B cell (primary cell): ENCODE results near the gene SETBP1. TPM values are rescaled to one million over a fixed set of nuclear protein-coding genes. Genes with fewer than 3 reads are reported as not detected.

Experiments used
- ATAC-seq: fragments of 200-7000 bp; cut with Tn5 transposase; one replicate; pipeline ENCODE4 v1.10.0; 2021; ENCODE audit warnings: low read depth, mild to moderate bottlenecking, moderate number of reproducible peaks, moderate library complexity
- CTCF ChIA-PET: fragments of 350-600 bp; sonication (Branson Sonifier 250); formaldehyde crosslinking; loops from one replicate; lab custom pipeline; 2021; ENCODE audit warnings: antibody characterized with exemption, inconsistent platforms; lab: Charles Lee
- POLR2A ChIA-PET: fragments of 350-600 bp; sonication (Branson Sonifier 250); formaldehyde crosslinking; loops from one replicate; lab custom pipeline; 2021; ENCODE audit warnings: antibody characterized with exemption; lab: Charles Lee
- DNase-seq: peaks from one replicate; pipeline ENCODE4 v3.0.0; 2013
- H2AFZ ChIP-seq: 2 replicates; pipeline ENCODE4 v1.6.1; 2012; ENCODE audit warnings: mild to moderate bottlenecking, low read depth, low read length; ENCODE audit not compliant: insufficient read depth, poor library complexity, severe bottlenecking
- H3K27ac ChIP-seq, 2 donors: 1 replicate in 1 of 2; 2 replicates in 1 of 2; pipeline ENCODE4 v1.5.1; 2012 to 2013; ENCODE audit warnings: low read length in 2 of 2, mild to moderate bottlenecking in 2 of 2, moderate library complexity in 1 of 2
- H3K27me3 ChIP-seq, 4 experiments: fragments of 200-600 bp in 1 of 4; sonication (generic) in 1 of 4; replicated peaks in 1 of 4; 1 replicate in 2 of 4; 2 replicates in 2 of 4; pipeline versions ENCODE4 v1.6.1 to v1.7.0; 2013 to 2016; ENCODE audit warnings: low read length in 3 of 4, mild to moderate bottlenecking in 2 of 4, mixed read lengths in 1 of 4, moderate library complexity in 1 of 4; ENCODE audit not compliant: insufficient read depth in 4 of 4, control insufficient read depth in 3 of 4; ENCODE audit errors: control extremely low read depth in 1 of 4
- H3K36me3 ChIP-seq, 2 experiments: replicated peaks in 1 of 2; 1 replicate in 1 of 2; 2 replicates in 1 of 2; pipeline versions ENCODE4 v1.6.1 to v1.7.1; 2013; ENCODE audit warnings: low read length in 1 of 2; ENCODE audit not compliant: insufficient read depth in 2 of 2, control insufficient read depth in 1 of 2; ENCODE audit errors: control extremely low read depth in 1 of 2, extremely low read depth in 1 of 2
- H3K4me1 ChIP-seq, 2 donors: fragments of 200-600 bp in 1 of 2; sonication (generic) in 1 of 2; 1 replicate in 1 of 2; 2 replicates in 1 of 2; pipeline versions ENCODE4 v1.5.1 to v1.6.1; 2013 to 2017; ENCODE audit warnings: low read length in 2 of 2; ENCODE audit not compliant: control insufficient read depth in 2 of 2, insufficient read depth in 2 of 2
- H3K4me2 ChIP-seq: replicated peaks from 2 replicates; pipeline ENCODE3; 2012; ENCODE audit warnings: mild to moderate bottlenecking, low read depth, low read length; ENCODE audit not compliant: poor library complexity, severe bottlenecking
- H3K4me3 ChIP-seq, 5 experiments: fragments of 200-600 bp in 1 of 5; sonication (generic) in 1 of 5; 1 replicate in 3 of 5; 2 replicates in 2 of 5; pipeline versions ENCODE4 v1.5.1 to v1.7.0; 2011 to 2016; ENCODE audit warnings: low read length in 4 of 5, mild to moderate bottlenecking in 4 of 5, low read depth in 2 of 5, control low read depth in 1 of 5, moderate library complexity in 1 of 5; ENCODE audit not compliant: insufficient read depth in 1 of 5; ENCODE audit errors: control extremely low read depth in 1 of 5, extremely low read depth in 1 of 5
- H3K79me2 ChIP-seq: fragments of 200-600 bp; sonication (generic); one replicate; pipeline ENCODE4 v1.6.0; 2016; ENCODE audit warnings: low read length; ENCODE audit not compliant: control insufficient read depth, insufficient read depth
- H3K9ac ChIP-seq: fragments of 200-600 bp; sonication (generic); 2 replicates; pipeline ENCODE4 v1.6.1; 2017; ENCODE audit warnings: mild to moderate bottlenecking, low read length, moderate library complexity
- H3K9me3 ChIP-seq, 3 donors: one replicate each; pipeline versions ENCODE4 v1.6.1 to v1.7.1; 2013; ENCODE audit warnings: low read length in 2 of 3; ENCODE audit not compliant: control insufficient read depth in 2 of 3, insufficient read depth in 1 of 3; ENCODE audit errors: control extremely low read depth in 1 of 3
- H4K20me1 ChIP-seq: 2 replicates; pipeline ENCODE4 v1.6.0; 2012; ENCODE audit warnings: mild to moderate bottlenecking, low read length; ENCODE audit not compliant: insufficient read depth, control insufficient read depth, poor library complexity, severe bottlenecking
- H3K27ac Mint-ChIP-seq: one replicate; pipeline ENCODE4 v1.8.0; 2021; ENCODE audit warnings: mixed read lengths
- H3K27me3 Mint-ChIP-seq: one replicate; pipeline ENCODE4 v1.8.0; 2021; ENCODE audit warnings: mixed read lengths
- H3K4me1 Mint-ChIP-seq: one replicate; pipeline ENCODE4 v1.8.0; 2021; ENCODE audit warnings: mixed read lengths
- H3K4me3 Mint-ChIP-seq: one replicate; pipeline ENCODE4 v1.8.0; 2021; ENCODE audit warnings: mixed read lengths
- H3K9me3 Mint-ChIP-seq: one replicate; pipeline ENCODE4 v1.8.0; 2022; ENCODE audit warnings: mixed read lengths; ENCODE audit not compliant: insufficient read depth
- CTCF ChIP-seq: fragments of 200-600 bp; IDR thresholded peaks from one replicate; pipeline ENCODE4 v1.8.0; 2022; ENCODE audit warnings: antibody characterized with exemption, mild to moderate bottlenecking
- EZH2 ChIP-seq: IDR thresholded peaks from 2 replicates; pipeline ENCODE4 v1.6.1; 2012; ENCODE audit warnings: borderline replicate concordance, low read depth, mild to moderate bottlenecking, moderate library complexity, low read length; ENCODE audit not compliant: insufficient read depth, poor library complexity, severe bottlenecking
- WGBS: methylation state at CpG from one replicate; pipeline ENCODE4 v1.1.5; 2013; ENCODE audit warnings: missing lambda C conversion rate; ENCODE audit not compliant: insufficient coverage; 5-methylcytosine and 5-hydroxymethylcytosine counted together
- intact Hi-C: fragments of 100-400 bp; cut with micrococcal nuclease; formaldehyde crosslinking; loops from one replicate; pipeline ENCODE4 v1.10.0; 2022
- polyA plus RNA-seq: library from polyadenylated mRNA; depleted of rRNA; stranded (reverse); fragments of >200 nt; gene quantifications from 2 replicates; pipeline ENCODE4 v1.2.3, GENCODE V29; 2012
- total RNA-seq, 2 donors: library from RNA; stranded (reverse); fragments of 120-200 nt in 1 of 2; gene quantifications; 1 replicate in 1 of 2; 2 replicates in 1 of 2; pipeline versions ENCODE4 v1.2.3 to v1.2.4, GENCODE V29; 2013 to 2022

The SETBP1 gene
- total and polyA plus RNA-seq, 2 donors (not counting 1 experiment from before 2014, with no cell fraction given): 15.1 to 129 TPM

GRCh38 chr18:44673256-44673880, 7.3 kb upstream of the SETBP1 start:
- no peaks in the 10 kb centered on the region for H4K20me1 ChIP-seq
- 100% methylated on average over 1 of the region's 3 CpGs for WGBS
- POLR2A ChIA-PET: no interaction called here
- intact Hi-C loops: loop anchor here (10.0 kb wide), 2 partner anchors 681 to 711 kb away; no protein-coding TSS in a partner anchor
- H3K9me3 Mint-ChIP-seq: peaks cover 8% of the 10 kb centered on the region
- H2AFZ ChIP-seq: no peak overlapping the region
- ATAC-seq (no peak), DNase-seq (no peak)
- H3K27ac Mint-ChIP-seq: no peak overlapping the region
- H3K79me2 ChIP-seq: no peaks in the 10 kb centered on the region
- no peak overlapping the region for H3K4me3 Mint-ChIP-seq
- CTCF ChIA-PET: interaction anchor here (4.3 kb wide), 1 partner anchor 539 kb away, joined by 17 read pairs; no protein-coding TSS in a partner anchor
- TF ChIP-seq CTCF (no peak), EZH2 (no peak)
- H3K4me1 Mint-ChIP-seq: peaks cover 10% of the 10 kb centered on the region
- no peak overlapping the region for H3K4me3 ChIP-seq
- peaks cover 0 to 4% of the 10 kb centered on the region in 2 donors for H3K4me1 ChIP-seq
- peaks cover 0 to 6% (median 0%) of the 10 kb centered on the region in 3 donors for H3K9me3 ChIP-seq
- H3K27ac ChIP-seq: no peak overlapping the region
- no peak overlapping the region for H3K9ac ChIP-seq
- no peaks in the 10 kb centered on the region for H3K27me3 Mint-ChIP-seq
- H3K4me2 ChIP-seq: no peak overlapping the region
- H3K36me3 ChIP-seq: no peaks in the 10 kb centered on the region
- no peaks in the 10 kb centered on the region for H3K27me3 ChIP-seq

GRCh38 chr18:44677933-44678332, 2.8 kb upstream of the SETBP1 start:
- ChIA-PET POLR2A (no interaction called here), CTCF (interaction anchor here (1.1 to 1.9 kb wide), 5 partner anchors 109 to 535 kb away, joined by 3 to 5 read pairs (median 5); no protein-coding TSS in a partner anchor)
- no peak overlapping the region for H3K27ac Mint-ChIP-seq

More at GRCh38 chr18:44677933-44678332, 2.8 kb upstream of the SETBP1 start:
- H3K4me1 Mint-ChIP-seq: peaks cover 7% of the 10 kb centered on the region
- H3K27me3 Mint-ChIP-seq: no peaks in the 10 kb centered on the region
- ATAC-seq (no peak), DNase-seq (no peak)
- 96% methylated on average over 5 of the region's 7 CpGs for WGBS
- intact Hi-C loops: loop anchor here (2.0 to 10.0 kb wide), 5 partner anchors 217 to 707 kb away; no protein-coding TSS in a partner anchor
- H3K9me3 ChIP-seq: no peaks in the 10 kb centered on the region
- H3K4me3 Mint-ChIP-seq: no peak overlapping the region
- TF ChIP-seq EZH2: no peak
- no peak for TF ChIP-seq CTCF
- H3K9me3 Mint-ChIP-seq: no peaks in the 10 kb centered on the region
- H3K4me2 ChIP-seq: no peak overlapping the region
- H3K4me3 ChIP-seq: no peak overlapping the region
- H3K36me3 ChIP-seq: no peaks in the 10 kb centered on the region
- no peaks in the 10 kb centered on the region for H3K27me3 ChIP-seq
- no peak overlapping the region for H2AFZ ChIP-seq
- peaks cover 22% of the 10 kb centered on the region for H3K79me2 ChIP-seq
- H3K9ac ChIP-seq: no peak overlapping the region
- H4K20me1 ChIP-seq: no peaks in the 10 kb centered on the region
- peaks cover 16 to 24% of the 10 kb centered on the region in 2 donors for H3K4me1 ChIP-seq
- H3K27ac ChIP-seq: no peak overlapping the region
